Sigmoid colon (tissue), 4 donors: ENCODE measurements around the gene RNF144A.

Experiments
- CTCF ChIP-seq, 4 experiments: fragments of 450-650 bp in 3 of 4; fragments of 200-600 bp in 1 of 4; IDR thresholded peaks; one replicate each; pipeline ENCODE4 v1.5.1; 2016 to 2019; ENCODE audit warnings: antibody characterized with exemption in 4 of 4, mild to moderate bottlenecking in 3 of 4, moderate library complexity in 2 of 4
- EP300 ChIP-seq, 4 donors: sonication (generic); formaldehyde crosslinking; IDR thresholded peaks; one replicate each; pipeline ENCODE4 v1.6.1; 2017; ENCODE audit warnings: antibody characterized with exemption in 4 of 4
- POLR2A ChIP-seq, 2 donors: fragments of 450-650 bp; IDR thresholded peaks; one replicate each; pipeline ENCODE4 v1.6.1; 2016; ENCODE audit warnings: antibody characterized with exemption in 2 of 2, mild to moderate bottlenecking in 2 of 2, moderate library complexity in 2 of 2

GRCh38 chr2:6992794-6993228, 75.6 kb downstream of the RNF144A start:
- TF ChIP-seq CTCF (IDR thresholded peaks at IDR 0.05) (no peak), POLR2A (IDR thresholded peaks at IDR 0.05) (no peak), EP300 (IDR thresholded peaks at IDR 0.05) (no peak)
